ENCODE data around the gene MADCAM1.

Gene MADCAM1

GRCh38 chr19:533364-534058, 37.2 kb downstream of the MADCAM1 start:
- peak overlapping the region in 1 of 2 experiments; percentile 68 for H2BK12ac ChIP-seq (ENCODE audit: low read length in 2 of 2)
- peaks cover 37% of the 10 kb centered on the region for H3K4me1 ChIP-seq (ENCODE audit: control insufficient read depth, insufficient read depth, low read depth, low read length)
- WGBS: 58% methylated on average over 25 of the region's 25 CpGs
- no peak overlapping the region for H2BK5ac ChIP-seq (ENCODE audit: low read depth, low read length, poor library complexity, severe bottlenecking)
- peak overlapping the region; percentile 97 for H3K4me2 ChIP-seq (ENCODE audit: low read length, poor library complexity, severe bottlenecking)
- no peak overlapping the region for H2AK5ac ChIP-seq (ENCODE audit: low read length, severe bottlenecking)
- H3K18ac ChIP-seq (ENCODE audit: low read depth in 1 of 2, low read length in 2 of 2): peak overlapping the region; percentile 29 to 78
- H4K91ac ChIP-seq (ENCODE audit: low read length): no peak overlapping the region
- DNase-seq: no peak
- H3K4ac ChIP-seq (ENCODE audit: low read depth in 1 of 2, low read length in 2 of 2): peak overlapping the region; percentile 67 to 81
- peak overlapping the region in 1 of 2 experiments; percentile 99 for H3K23ac ChIP-seq (ENCODE audit: low read length in 2 of 2)
- H3K36me3 ChIP-seq (ENCODE audit: control insufficient read depth in 1 of 2, insufficient read depth in 2 of 2, low read depth in 1 of 2, low read length in 2 of 2): peaks cover 22 to 44% of the 10 kb centered on the region in 2 experiments
- peak overlapping the region; percentile 42 for H4K8ac ChIP-seq (ENCODE audit: low read length)
- no peaks in the 10 kb centered on the region for H3K9me3 ChIP-seq (ENCODE audit: control insufficient read depth, low read length)
- no peaks in the 10 kb centered on the region for H3K27me3 ChIP-seq (ENCODE audit: control insufficient read depth in 1 of 2, insufficient read depth in 1 of 2, low read length in 2 of 2)
- peak overlapping the region in 1 of 2 experiments; percentile 44 for H3K14ac ChIP-seq (ENCODE audit: low read length in 2 of 2)
- H3K27ac ChIP-seq (ENCODE audit: low read length, poor library complexity, severe bottlenecking): peak overlapping the region; percentile 88
- peaks cover 9% of the 10 kb centered on the region for H3K79me1 ChIP-seq (replicated peaks; ENCODE audit: low read length, poor library complexity, severe bottlenecking)
- H3K4me3 ChIP-seq (ENCODE audit: insufficient read depth in 1 of 2, low read depth in 1 of 2, low read length in 2 of 2): peak overlapping the region; percentile 83 to 89
- H2AFZ ChIP-seq (ENCODE audit: low read depth, low read length): no peak overlapping the region
- peak overlapping the region; percentile 17 for H2BK15ac ChIP-seq (ENCODE audit: low read depth, poor library complexity, severe bottlenecking)
- no peak overlapping the region for H2BK120ac ChIP-seq (ENCODE audit: low read depth, low read length)
- H3K9ac ChIP-seq (ENCODE audit: low read length): peak overlapping the region; percentile 91

- peak overlapping the region; percentile 88 for H3K27ac ChIP-seq (ENCODE audit: low read length, poor library complexity, severe bottlenecking)
- H2AFZ ChIP-seq (ENCODE audit: low read depth, low read length): no peak overlapping the region
- no peak overlapping the region for H3K14ac ChIP-seq (ENCODE audit: low read length in 2 of 2)
- no peak overlapping the region for H2BK120ac ChIP-seq (ENCODE audit: low read depth, low read length)
- H4K8ac ChIP-seq (ENCODE audit: low read length): no peak overlapping the region
- peak overlapping the region in 1 of 2 experiments; percentile 89 for H3K4me3 ChIP-seq (ENCODE audit: insufficient read depth in 1 of 2, low read depth in 1 of 2, low read length in 2 of 2)
- no peak for DNase-seq
- peak overlapping the region; percentile 91 for H3K9ac ChIP-seq (ENCODE audit: low read length)
- no peaks in the 10 kb centered on the region for H3K9me3 ChIP-seq (ENCODE audit: control insufficient read depth, low read length)
- H2BK15ac ChIP-seq (ENCODE audit: low read depth, poor library complexity, severe bottlenecking): no peak overlapping the region
- H3K23ac ChIP-seq (ENCODE audit: low read length in 2 of 2): no peak overlapping the region
- H3K36me3 ChIP-seq (ENCODE audit: control insufficient read depth in 1 of 2, insufficient read depth in 2 of 2, low read depth in 1 of 2, low read length in 2 of 2): peaks cover 27 to 49% of the 10 kb centered on the region in 2 experiments
- peaks cover 11% of the 10 kb centered on the region for H3K79me1 ChIP-seq (replicated peaks; ENCODE audit: low read length, poor library complexity, severe bottlenecking)
- H3K18ac ChIP-seq (ENCODE audit: low read depth in 1 of 2, low read length in 2 of 2): no peak overlapping the region
- H3K4me2 ChIP-seq (ENCODE audit: low read length, poor library complexity, severe bottlenecking): peak overlapping the region; percentile 97
- H4K91ac ChIP-seq (ENCODE audit: low read length): no peak overlapping the region
- no peak overlapping the region for H2AK5ac ChIP-seq (ENCODE audit: low read length, severe bottlenecking)
- no peak overlapping the region for H3K4ac ChIP-seq (ENCODE audit: low read depth in 1 of 2, low read length in 2 of 2)
- H3K27me3 ChIP-seq (ENCODE audit: control insufficient read depth in 1 of 2, insufficient read depth in 1 of 2, low read length in 2 of 2): no peaks in the 10 kb centered on the region
- WGBS: 96% methylated on average over 14 of the region's 14 CpGs
- no peak overlapping the region for H2BK12ac ChIP-seq (ENCODE audit: low read length in 2 of 2)
- peaks cover 37% of the 10 kb centered on the region for H3K4me1 ChIP-seq (ENCODE audit: control insufficient read depth, insufficient read depth, low read depth, low read length)
- H2BK5ac ChIP-seq (ENCODE audit: low read depth, low read length, poor library complexity, severe bottlenecking): no peak overlapping the region
Measured at GRCh38 chr19:534088-534487, 37.8 kb downstream of the MADCAM1 start.

GRCh38 chr19:535017-535835, 38.9 kb downstream of the MADCAM1 start:
- peaks cover 27 to 57% of the 10 kb centered on the region in 2 experiments for H3K36me3 ChIP-seq (ENCODE audit: control insufficient read depth in 1 of 2, insufficient read depth in 2 of 2, low read depth in 1 of 2, low read length in 2 of 2)
- no peak for DNase-seq
- no peaks in the 10 kb centered on the region for H3K27me3 ChIP-seq (ENCODE audit: control insufficient read depth in 1 of 2, insufficient read depth in 1 of 2, low read length in 2 of 2)
- WGBS: 83% methylated on average over 16 of the region's 16 CpGs
- peaks cover 16% of the 10 kb centered on the region for H3K79me1 ChIP-seq (replicated peaks; ENCODE audit: low read length, poor library complexity, severe bottlenecking)
- H3K23ac ChIP-seq (ENCODE audit: low read length in 2 of 2): peak overlapping the region in 1 of 2 experiments; percentile 2
- no peak overlapping the region for H3K4ac ChIP-seq (ENCODE audit: low read depth in 1 of 2, low read length in 2 of 2)
- peak overlapping the region; percentile 1 for H3K9ac ChIP-seq (ENCODE audit: low read length)
- H3K18ac ChIP-seq (ENCODE audit: low read depth in 1 of 2, low read length in 2 of 2): no peak overlapping the region
- H2BK15ac ChIP-seq (ENCODE audit: low read depth, poor library complexity, severe bottlenecking): no peak overlapping the region
- H2BK120ac ChIP-seq (ENCODE audit: low read depth, low read length): no peak overlapping the region
- no peak overlapping the region for H4K8ac ChIP-seq (ENCODE audit: low read length)
- H4K91ac ChIP-seq (ENCODE audit: low read length): no peak overlapping the region
- H3K4me3 ChIP-seq (ENCODE audit: insufficient read depth in 1 of 2, low read depth in 1 of 2, low read length in 2 of 2): peak overlapping the region in 1 of 2 experiments; percentile 1
- H2BK12ac ChIP-seq (ENCODE audit: low read length in 2 of 2): no peak overlapping the region
- no peak overlapping the region for H2AK5ac ChIP-seq (ENCODE audit: low read length, severe bottlenecking)
- no peak overlapping the region for H2BK5ac ChIP-seq (ENCODE audit: low read depth, low read length, poor library complexity, severe bottlenecking)
- no peak overlapping the region for H3K27ac ChIP-seq (ENCODE audit: low read length, poor library complexity, severe bottlenecking)
- no peaks in the 10 kb centered on the region for H3K9me3 ChIP-seq (ENCODE audit: control insufficient read depth, low read length)
- H2AFZ ChIP-seq (ENCODE audit: low read depth, low read length): no peak overlapping the region
- peak overlapping the region in 1 of 2 experiments; percentile 11 for H3K14ac ChIP-seq (ENCODE audit: low read length in 2 of 2)
- H3K4me1 ChIP-seq (ENCODE audit: control insufficient read depth, insufficient read depth, low read depth, low read length): peaks cover 36% of the 10 kb centered on the region
- H3K4me2 ChIP-seq (ENCODE audit: low read length, poor library complexity, severe bottlenecking): no peak overlapping the region
